OCI-LY7 (cell line): ENCODE measurements around the gene FUT7.

Experiments
- EZH2phosphoT487 ChIP-seq: fragments of 200-600 bp; sonication (generic); IDR thresholded peaks from 2 replicates; pipeline ENCODE4 v1.6.1; 2018; ENCODE audit warnings: low read depth, borderline replicate concordance, mild to moderate bottlenecking, mixed run types, antibody characterized with exemption, low read length, moderate library complexity, mixed read lengths
- TF ChIP-seq, protein P1 (sequence below): fragments of 200-600 bp; sonication (generic); conservative IDR thresholded peaks from 2 replicates; pipeline ENCODE4 v1.5.1; 2014; ENCODE audit warnings: mild to moderate bottlenecking, antibody characterized with exemption, low read length, moderate library complexity, mixed read lengths

DNA sequence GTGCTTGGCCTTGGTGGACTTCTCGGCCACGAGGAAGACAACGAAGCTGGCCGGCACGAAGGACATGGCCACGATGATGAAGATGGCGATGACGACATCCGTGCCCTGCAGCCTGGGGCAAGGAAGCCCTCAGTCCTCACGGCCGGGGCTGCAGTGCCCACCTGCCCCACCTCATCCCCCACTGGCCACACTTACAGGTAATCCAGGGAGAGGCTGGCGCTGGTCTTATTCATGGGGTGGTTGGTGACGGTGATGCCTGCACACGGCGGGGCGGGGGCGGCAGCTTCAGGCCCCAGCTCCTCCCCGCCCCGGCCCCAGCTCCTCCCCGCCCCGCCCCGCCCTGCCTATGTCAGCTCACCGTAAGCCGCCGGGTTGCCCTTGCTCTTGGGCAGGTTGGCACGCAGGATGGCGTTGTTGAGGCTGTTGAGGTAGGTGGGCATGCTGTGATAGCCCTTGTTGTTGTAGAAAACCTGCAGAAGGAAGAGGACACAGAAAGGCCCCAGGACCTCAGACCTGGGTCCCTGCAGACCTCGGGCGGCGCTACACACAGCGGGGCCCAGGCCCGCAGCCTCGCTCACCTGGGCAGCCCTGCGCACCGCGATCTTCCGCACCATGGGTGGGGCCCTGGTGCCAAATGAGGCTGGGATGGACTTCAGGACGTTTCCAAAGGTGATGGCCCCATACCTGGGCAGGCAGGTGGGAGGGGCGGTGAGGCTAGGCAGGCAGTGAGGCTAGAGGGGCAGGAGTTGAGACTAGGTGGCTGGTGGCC is 19.8 kb downstream of the FUT7 start:
- TF ChIP-seq EZH2phosphoT487, result no peak
- TF ChIP-seq, protein P1, sequence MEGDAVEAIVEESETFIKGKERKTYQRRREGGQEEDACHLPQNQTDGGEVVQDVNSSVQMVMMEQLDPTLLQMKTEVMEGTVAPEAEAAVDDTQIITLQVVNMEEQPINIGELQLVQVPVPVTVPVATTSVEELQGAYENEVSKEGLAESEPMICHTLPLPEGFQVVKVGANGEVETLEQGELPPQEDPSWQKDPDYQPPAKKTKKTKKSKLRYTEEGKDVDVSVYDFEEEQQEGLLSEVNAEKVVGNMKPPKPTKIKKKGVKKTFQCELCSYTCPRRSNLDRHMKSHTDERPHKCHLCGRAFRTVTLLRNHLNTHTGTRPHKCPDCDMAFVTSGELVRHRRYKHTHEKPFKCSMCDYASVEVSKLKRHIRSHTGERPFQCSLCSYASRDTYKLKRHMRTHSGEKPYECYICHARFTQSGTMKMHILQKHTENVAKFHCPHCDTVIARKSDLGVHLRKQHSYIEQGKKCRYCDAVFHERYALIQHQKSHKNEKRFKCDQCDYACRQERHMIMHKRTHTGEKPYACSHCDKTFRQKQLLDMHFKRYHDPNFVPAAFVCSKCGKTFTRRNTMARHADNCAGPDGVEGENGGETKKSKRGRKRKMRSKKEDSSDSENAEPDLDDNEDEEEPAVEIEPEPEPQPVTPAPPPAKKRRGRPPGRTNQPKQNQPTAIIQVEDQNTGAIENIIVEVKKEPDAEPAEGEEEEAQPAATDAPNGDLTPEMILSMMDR, result no peak
